SK-N-SH treated with all-trans-retinoic acid at 6 μM for 48 hours (cell line): ENCODE results near the gene CCNL2.
"Not testable (repeated sequence)": the region's sequence is repeated elsewhere in the genome, so short reads cannot be mapped to it uniquely, and the experiment has no call there.

Source experiments
- ATAC-seq: fragments of 200-7000 bp; cut with Tn5 transposase; 3 replicates; pipeline ENCODE4 v1.9.1; 2020; ENCODE audit warnings: mild to moderate bottlenecking, moderate library complexity
- BACH2 ChIP-seq: fragments of 250-450 bp; sonication (Bioruptor Pico); IDR thresholded peaks from 2 replicates; pipeline ENCODE4 v1.9.0; 2021; ENCODE audit warnings: mild to moderate bottlenecking, borderline replicate concordance
- CSDC2 ChIP-seq: fragments of 250-450 bp; sonication (Bioruptor Pico); IDR thresholded peaks from 2 replicates; pipeline ENCODE4 v1.5.0; 2020; ENCODE audit warnings: mild to moderate bottlenecking, moderate library complexity
- CSRNP3 ChIP-seq: fragments of 250-450 bp; sonication (Bioruptor Pico); IDR thresholded peaks from 2 replicates; pipeline ENCODE4 v1.5.1; 2021; ENCODE audit warnings: mild to moderate bottlenecking, moderate library complexity
- ESRRG ChIP-seq: fragments of 250-450 bp; sonication (Bioruptor Pico); IDR thresholded peaks from 2 replicates; pipeline ENCODE4 v1.6.1; 2021; ENCODE audit warnings: mild to moderate bottlenecking
- GLIS3 ChIP-seq: fragments of 250-450 bp; sonication (Bioruptor Pico); IDR thresholded peaks from 2 replicates; pipeline ENCODE4 v1.5.0; 2020; ENCODE audit warnings: mild to moderate bottlenecking, moderate library complexity
- ISL1 ChIP-seq: fragments of 250-450 bp; sonication (Bioruptor Pico); IDR thresholded peaks from 2 replicates; pipeline ENCODE4 v2.1.2; 2022; ENCODE audit warnings: mild to moderate bottlenecking, moderate library complexity
- OSR1 ChIP-seq: fragments of 250-450 bp; sonication (Bioruptor Pico); IDR thresholded peaks from 2 replicates; pipeline ENCODE4 v1.8.0; 2022; ENCODE audit warnings: moderate library complexity, mild to moderate bottlenecking, inconsistent platforms
- PATZ1 ChIP-seq: fragments of 250-450 bp; sonication (Bioruptor Pico); IDR thresholded peaks from 2 replicates; pipeline ENCODE4 v1.8.0; 2020; ENCODE audit warnings: mild to moderate bottlenecking, moderate library complexity, borderline replicate concordance
- PPARA ChIP-seq: fragments of 250-450 bp; sonication (Bioruptor Pico); IDR thresholded peaks from 2 replicates; pipeline ENCODE4 v1.5.0; 2020; ENCODE audit warnings: mild to moderate bottlenecking, borderline replicate concordance
- SNAI2 ChIP-seq: fragments of 250-450 bp; sonication (Bioruptor Pico); IDR thresholded peaks from 2 replicates; pipeline ENCODE4 v1.5.0; 2020; ENCODE audit warnings: mild to moderate bottlenecking, moderate library complexity
- TCF4 ChIP-seq: fragments of 250-450 bp; sonication (Bioruptor Pico); IDR thresholded peaks from 2 replicates; pipeline ENCODE4 v1.8.0; 2021; ENCODE audit warnings: mild to moderate bottlenecking, moderate library complexity, borderline replicate concordance
- TOX ChIP-seq: fragments of 250-450 bp; sonication (Bioruptor Pico); IDR thresholded peaks from 2 replicates; pipeline ENCODE4 v1.8.0; 2021; ENCODE audit warnings: mild to moderate bottlenecking, moderate library complexity, borderline replicate concordance
- TSHZ2 ChIP-seq: fragments of 250-450 bp; sonication (Bioruptor Pico); IDR thresholded peaks from 2 replicates; pipeline ENCODE4 v1.5.0; 2020; ENCODE audit warnings: mild to moderate bottlenecking, moderate library complexity
- ZC3H10 ChIP-seq: fragments of 250-450 bp; sonication (Bioruptor Pico); IDR thresholded peaks from 2 replicates; pipeline ENCODE4 v1.5.1; 2021; ENCODE audit warnings: mild to moderate bottlenecking, moderate library complexity
- ZFP3 ChIP-seq: fragments of 250-450 bp; sonication (Bioruptor Pico); IDR thresholded peaks from 2 replicates; pipeline ENCODE4 v1.5.0; 2020; ENCODE audit warnings: mild to moderate bottlenecking, moderate library complexity
- ZFP30 ChIP-seq: fragments of 450-650 bp; formaldehyde crosslinking; IDR thresholded peaks from 2 replicates; pipeline ENCODE4 v1.5.0; 2022; ENCODE audit warnings: mild to moderate bottlenecking, moderate library complexity
- ZNF565 ChIP-seq: fragments of 450-650 bp; formaldehyde crosslinking; conservative IDR thresholded peaks from 2 replicates; pipeline ENCODE4 v1.5.0; 2020; ENCODE audit warnings: low read depth, mild to moderate bottlenecking, moderate library complexity
- ZNF70 ChIP-seq: fragments of 450-650 bp; formaldehyde crosslinking; IDR thresholded peaks from 2 replicates; pipeline ENCODE4 v1.5.0; 2020; ENCODE audit warnings: mild to moderate bottlenecking, moderate library complexity
- ZNF8 ChIP-seq: fragments of 450-650 bp; formaldehyde crosslinking; IDR thresholded peaks from 2 replicates; pipeline ENCODE4 v1.5.0; 2020; ENCODE audit warnings: mild to moderate bottlenecking, moderate library complexity
- TF ChIP-seq, protein P1 (sequence below): fragments of 250-450 bp; sonication (Bioruptor Pico); IDR thresholded peaks from 2 replicates; pipeline ENCODE4 v1.5.1; 2020; ENCODE audit warnings: low read depth, mild to moderate bottlenecking, moderate library complexity
- TF ChIP-seq, protein P2 (sequence below): fragments of 250-450 bp; sonication (Bioruptor Pico); IDR thresholded peaks from 2 replicates; pipeline ENCODE4 v1.8.0; 2021; ENCODE audit warnings: low read depth, mild to moderate bottlenecking, moderate library complexity, borderline replicate concordance

CCNL2 gene

DNA sequence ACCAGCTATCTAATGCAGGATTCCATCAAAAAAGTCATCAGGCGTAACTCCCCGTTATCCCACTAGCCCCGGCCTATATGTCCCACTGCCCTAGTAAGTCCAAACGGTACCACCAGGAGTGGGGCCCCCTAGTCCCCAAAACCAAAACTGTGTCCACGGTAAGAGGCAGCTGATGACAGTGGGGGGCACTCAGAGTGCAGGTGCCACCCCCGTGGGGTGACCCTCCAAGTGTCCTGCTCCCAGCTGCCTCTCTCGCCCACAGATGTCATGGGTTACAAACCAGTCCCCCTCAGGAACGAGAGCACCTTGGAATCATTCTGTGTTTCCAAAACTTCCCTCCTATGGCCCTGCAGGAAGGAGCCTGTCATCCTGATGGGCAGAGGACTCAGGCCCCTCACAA is 13.2 kb downstream of the CCNL2 start:
- no peak for ATAC-seq
- TF ChIP-seq GLIS3 (CRISPR knock-in tag) = no peak
- no peak for TF ChIP-seq OSR1
- no peak for TF ChIP-seq ZNF70 (CRISPR knock-in tag)

GRCh38 chr1:1385339-1385738 is 13.8 kb downstream of the CCNL2 start:
- ATAC-seq = not testable (repeated sequence)

- TF ChIP-seq ISL1 (no peak), BACH2 (CRISPR knock-in tag) (no peak), ZC3H10 (CRISPR knock-in tag) (no peak), CSRNP3 (no peak), PPARA (CRISPR knock-in tag) (no peak)
- TF ChIP-seq, all 23 proteins: peak for 0
- no peak for ATAC-seq
Observed at GRCh38 chr1:1381294-1381693, 17.8 kb downstream of the CCNL2 start.

- ATAC-seq = no peak
Observed at GRCh38 chr1:1380860-1381259, 18.3 kb downstream of the CCNL2 start.

More at GRCh38 chr1:1380860-1381259, 18.3 kb downstream of the CCNL2 start:
- TF ChIP-seq TCF4 (CRISPR knock-in tag) = no peak
- no peak for TF ChIP-seq ESRRG (CRISPR knock-in tag)
- TF ChIP-seq ZFP3 (CRISPR knock-in tag) = no peak
- no peak for TF ChIP-seq OSR1
- no peak for TF ChIP-seq CSRNP3
- TF ChIP-seq, protein P1, sequence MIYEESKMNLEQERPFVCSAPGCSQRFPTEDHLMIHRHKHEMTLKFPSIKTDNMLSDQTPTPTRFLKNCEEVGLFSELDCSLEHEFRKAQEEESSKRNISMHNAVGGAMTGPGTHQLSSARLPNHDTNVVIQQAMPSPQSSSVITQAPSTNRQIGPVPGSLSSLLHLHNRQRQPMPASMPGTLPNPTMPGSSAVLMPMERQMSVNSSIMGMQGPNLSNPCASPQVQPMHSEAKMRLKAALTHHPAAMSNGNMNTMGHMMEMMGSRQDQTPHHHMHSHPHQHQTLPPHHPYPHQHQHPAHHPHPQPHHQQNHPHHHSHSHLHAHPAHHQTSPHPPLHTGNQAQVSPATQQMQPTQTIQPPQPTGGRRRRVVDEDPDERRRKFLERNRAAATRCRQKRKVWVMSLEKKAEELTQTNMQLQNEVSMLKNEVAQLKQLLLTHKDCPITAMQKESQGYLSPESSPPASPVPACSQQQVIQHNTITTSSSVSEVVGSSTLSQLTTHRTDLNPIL = no peak
- no peak for TF ChIP-seq ISL1
- TF ChIP-seq TSHZ2 (CRISPR knock-in tag) = no peak
- no peak for TF ChIP-seq PPARA (CRISPR knock-in tag)
- TF ChIP-seq PATZ1 = no peak
- TF ChIP-seq GLIS3 (CRISPR knock-in tag) = no peak
- no peak for TF ChIP-seq SNAI2 (CRISPR knock-in tag)
- no peak for TF ChIP-seq CSDC2 (CRISPR knock-in tag)
- TF ChIP-seq, protein P2, sequence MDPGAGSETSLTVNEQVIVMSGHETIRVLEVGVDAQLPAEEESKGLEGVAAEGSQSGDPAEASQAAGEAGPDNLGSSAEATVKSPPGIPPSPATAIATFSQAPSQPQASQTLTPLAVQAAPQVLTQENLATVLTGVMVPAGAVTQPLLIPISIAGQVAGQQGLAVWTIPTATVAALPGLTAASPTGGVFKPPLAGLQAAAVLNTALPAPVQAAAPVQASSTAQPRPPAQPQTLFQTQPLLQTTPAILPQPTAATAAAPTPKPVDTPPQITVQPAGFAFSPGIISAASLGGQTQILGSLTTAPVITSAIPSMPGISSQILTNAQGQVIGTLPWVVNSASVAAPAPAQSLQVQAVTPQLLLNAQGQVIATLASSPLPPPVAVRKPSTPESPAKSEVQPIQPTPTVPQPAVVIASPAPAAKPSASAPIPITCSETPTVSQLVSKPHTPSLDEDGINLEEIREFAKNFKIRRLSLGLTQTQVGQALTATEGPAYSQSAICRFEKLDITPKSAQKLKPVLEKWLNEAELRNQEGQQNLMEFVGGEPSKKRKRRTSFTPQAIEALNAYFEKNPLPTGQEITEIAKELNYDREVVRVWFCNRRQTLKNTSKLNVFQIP (CRISPR knock-in tag) = no peak
- TF ChIP-seq ZNF565 (CRISPR knock-in tag) = no peak
- no peak for TF ChIP-seq ZNF8 (CRISPR knock-in tag)
- no peak for TF ChIP-seq ZFP30 (CRISPR knock-in tag)
- no peak for TF ChIP-seq ZC3H10 (CRISPR knock-in tag)
- TF ChIP-seq TOX (CRISPR knock-in tag) = no peak
- TF ChIP-seq ZNF70 (CRISPR knock-in tag) = no peak
